ENCODE data around the gene EPS8L3.

DNA sequence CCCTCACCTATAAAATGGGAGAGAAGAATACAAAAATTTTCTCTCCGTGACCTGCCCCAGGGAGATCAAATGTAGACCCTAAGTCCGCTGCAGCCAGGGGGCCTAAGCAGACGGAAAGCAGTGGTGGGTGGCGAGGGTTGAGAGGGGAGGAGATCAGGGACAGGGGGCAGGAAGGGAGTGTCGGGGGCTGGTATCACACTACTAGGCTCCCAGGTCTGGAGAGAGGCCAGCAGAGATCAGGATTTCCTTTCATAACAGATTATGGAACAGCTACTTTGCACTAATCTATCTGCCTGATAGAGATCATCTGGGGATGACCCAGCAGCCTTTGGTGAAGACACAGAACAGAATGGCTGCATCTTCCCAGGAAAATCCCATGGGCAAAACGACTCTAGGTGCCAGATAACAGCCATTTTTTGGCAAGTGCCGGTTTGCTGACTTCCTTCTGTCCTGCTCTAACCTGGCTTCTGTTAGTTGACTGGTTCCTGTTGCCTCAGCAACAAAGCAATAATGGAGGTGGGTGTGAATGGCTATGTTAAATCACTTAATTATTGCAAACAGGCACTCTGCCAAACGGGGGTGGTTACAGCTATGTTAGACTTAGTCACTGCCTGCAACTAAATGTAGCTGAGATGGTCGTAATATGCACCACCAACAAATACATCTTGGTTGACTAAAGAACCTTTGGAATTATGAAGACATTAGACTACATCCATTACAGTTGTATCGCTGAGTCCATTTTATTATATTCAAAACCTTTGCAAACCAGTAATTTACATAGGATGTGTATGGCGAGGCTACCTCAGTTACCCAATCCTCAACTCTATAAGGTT is 30.0 kb upstream of the EPS8L3 start:
- no peak for TF ChIP-seq EZH2 (IDR thresholded peaks at IDR 0.05; ENCODE audit: insufficient read depth, poor library complexity, severe bottlenecking)
- no peak for TF ChIP-seq EZH2phosphoT487 (IDR thresholded peaks at IDR 0.05; ENCODE audit: insufficient read depth, low read depth)

Measured in GM23248 (cell line).